ENCODE results near the gene APOD. TPM values are rescaled to one million over a fixed set of nuclear protein-coding genes. Genes with fewer than 3 reads are reported as not detected.

Gene APOD
- total and polyA plus RNA-seq, 2 of the 8 experiments (the other 6 are each of a cell fraction or from before 2014, with no cell fraction given) = not detected

DNA sequence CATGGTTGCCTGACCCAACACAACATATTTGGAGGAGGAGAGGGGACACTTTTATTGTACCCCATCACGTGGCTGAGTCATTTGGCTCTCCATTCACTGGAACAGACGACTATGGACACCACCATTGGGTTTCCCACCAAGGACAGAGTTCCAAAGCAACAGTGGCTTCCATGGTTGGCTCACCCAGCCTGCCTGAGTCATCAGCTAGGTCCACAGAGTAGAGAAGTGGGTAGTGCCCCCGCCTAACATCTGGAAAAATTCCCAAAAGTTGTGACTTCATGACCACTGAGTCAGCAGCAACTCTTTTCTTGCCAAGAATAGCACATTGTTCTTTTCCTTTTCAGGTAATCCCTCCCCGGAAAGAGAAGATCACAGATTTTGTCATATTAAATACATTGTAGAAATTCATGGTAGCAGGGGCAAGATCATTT lies 37.6 kb downstream of the APOD start:
- no peak overlapping the region for H2BK120ac ChIP-seq (replicated peaks; ENCODE audit: low read depth, low read length)
- no peaks in the 10 kb centered on the region for H3K36me3 ChIP-seq (ENCODE audit: control insufficient read depth in 2 of 4, insufficient read depth in 4 of 4, low read length in 3 of 4)
- H2BK15ac ChIP-seq (ENCODE audit: low read length) = no peak overlapping the region
- no peak overlapping the region for H3K56ac ChIP-seq (replicated peaks; ENCODE audit: insufficient read length, low read depth, low read length)
- H3K79me2 ChIP-seq (ENCODE audit: control insufficient read depth in 1 of 2, insufficient read depth in 2 of 2, low read length in 2 of 2) = peaks cover 0 to 12% of the 10 kb centered on the region in 2 experiments; a peak in 2 of 4 replicates
- no peaks in the 10 kb centered on the region for H4K20me1 ChIP-seq (replicated peaks in 1 of 2; ENCODE audit: control insufficient read depth in 1 of 2, insufficient read depth in 2 of 2, low read length in 2 of 2)
- H4K91ac ChIP-seq (replicated peaks; ENCODE audit: insufficient read length, low read length) = no peak overlapping the region
- CTCF ChIA-PET (ENCODE audit: partially characterized antibody) = no interaction called here
- no peak overlapping the region for H3K23ac ChIP-seq (ENCODE audit: insufficient read length)
- WGBS, 2 experiments (ENCODE audit: extremely low coverage in 1 of 2, insufficient coverage in 1 of 2, insufficient read length in 1 of 2, insufficient replicate concordance in 2 of 2, low coverage in 1 of 2, low lambda C conversion rate in 2 of 2, missing lambda C conversion rate in 1 of 2) = 86% methylated on average over 4 of the region's 4 CpGs; no CpG with 5 or more reads in 1 of the 2 experiments
- no peak overlapping the region for H3K4ac ChIP-seq (replicated peaks; ENCODE audit: insufficient read length, low read depth, low read length)
- DNase-seq (ENCODE audit: low read depth in 1 of 2, low spot score in 2 of 2) (no peak), FAIRE-seq (no peak)
- H2AFZ ChIP-seq (ENCODE audit: low read length) = no peak overlapping the region
- POLR2A ChIA-PET (ENCODE audit: partially characterized antibody) = interaction anchor here (0.5 kb wide), 1 partner anchor 39 kb away, joined by 3 read pairs; no protein-coding TSS in a partner anchor
- H3K4me1 ChIP-seq (replicated peaks in 1 of 4; ENCODE audit: control insufficient read depth in 3 of 4, insufficient read depth in 4 of 4, low read length in 3 of 4) = peaks cover 2 to 14% (median 4%) of the 10 kb centered on the region in 4 experiments; a peak in 5 of 7 replicates
- H3K4me2 ChIP-seq (ENCODE audit: insufficient read depth in 1 of 2, low read depth in 2 of 2, low read length in 2 of 2) = no peak overlapping the region
- no peaks in the 10 kb centered on the region for H3K79me1 ChIP-seq (ENCODE audit: low read depth, low read length)
- no peak overlapping the region for H2BK20ac ChIP-seq (ENCODE audit: low read length)
- no peak overlapping the region for H3K4me3 ChIP-seq (ENCODE audit: extremely low read depth in 1 of 4, insufficient read depth in 2 of 4, low read depth in 3 of 4, low read length in 4 of 4)
- H3K18ac ChIP-seq (ENCODE audit: extremely low read depth, low read length) = no peak overlapping the region
- H2BK12ac ChIP-seq (ENCODE audit: low read depth, low read length) = no peak overlapping the region
- peaks cover 1 to 16% (median 13%) of the 10 kb centered on the region in 4 experiments; a peak in 6 of 7 replicates for H3K27me3 ChIP-seq (replicated peaks in 1 of 4; ENCODE audit: control insufficient read depth in 3 of 4, extremely low read depth in 1 of 4, insufficient read depth in 3 of 4, low read length in 3 of 4)
- no peaks in the 10 kb centered on the region for H3K9me3 ChIP-seq (ENCODE audit: insufficient read depth in 2 of 2, low read depth in 1 of 2, low read length in 1 of 2)
- no peak overlapping the region for H3K9ac ChIP-seq (replicated peaks in 1 of 4; ENCODE audit: extremely low read depth in 1 of 4, low read depth in 3 of 4, low read length in 3 of 4)
- no peak overlapping the region for H2AK5ac ChIP-seq (ENCODE audit: low read depth, low read length)
- H2BK5ac ChIP-seq (ENCODE audit: low read depth, low read length) = no peak overlapping the region
- H4K8ac ChIP-seq (ENCODE audit: extremely low read depth, insufficient read depth, low read length) = no peak overlapping the region
- peaks cover 3% of the 10 kb centered on the region for H3K23me2 ChIP-seq (ENCODE audit: low read depth, low read length)
- H4K5ac ChIP-seq (ENCODE audit: insufficient read length, low read depth, low read length) = no peak overlapping the region
- no peak overlapping the region for H3K27ac ChIP-seq (ENCODE audit: low read depth, low read length)
- H3K14ac ChIP-seq (ENCODE audit: insufficient read length) = no peak overlapping the region
- TF ChIP-seq ATF3 (IDR thresholded peaks at IDR 0.05; ENCODE audit: insufficient read depth, low read depth, low read length) (no peak), HDAC6 (IDR thresholded peaks at IDR 0.05; ENCODE audit: low read depth, low read length) (no peak), JUND (IDR thresholded peaks at IDR 0.05; ENCODE audit: low read length) (no peak), BACH1 (IDR thresholded peaks at IDR 0.05; ENCODE audit: low read length) (no peak), POLR2AphosphoS5 (IDR thresholded peaks at IDR 0.05; ENCODE audit: low read depth, low read length) (no peak), TBP (IDR thresholded peaks at IDR 0.05; ENCODE audit: low read depth, low read length) (no peak), EZH2 (IDR thresholded peaks at IDR 0.05; ENCODE audit: low read depth, low read length, severe bottlenecking) (no peak), CTCF (IDR thresholded peaks at IDR 0.05; ENCODE audit: control extremely low read depth in 1 of 3, insufficient read depth in 1 of 3, low read depth in 1 of 3, low read length in 3 of 3) (no peak), POLR2A (IDR thresholded peaks at IDR 0.05; ENCODE audit: control extremely low read depth in 1 of 2, low read depth in 2 of 2, low read length in 2 of 2) (no peak), RAD21 (IDR thresholded peaks at IDR 0.05 in 1 of 2, conservative IDR thresholded peaks at IDR 0.05 in 1 of 2; ENCODE audit: low read depth in 2 of 2, low read length in 2 of 2) (no peak), CHD1 (IDR thresholded peaks at IDR 0.05; ENCODE audit: low read depth, low read length) (no peak)
